Brain microvascular endothelial cell (primary cell): ENCODE data around the gene KDM3B.

Source experiments
- DNase-seq: peaks from one replicate; pipeline ENCODE4 v3.0.0-alpha.2; 2020
- H3K27ac ChIP-seq: fragments of 250-450 bp; sonication (Bioruptor Pico); 2 replicates; pipeline ENCODE4 v1.5.1; 2020; ENCODE audit warnings: mild to moderate bottlenecking, moderate library complexity
- H3K27me3 ChIP-seq: fragments of 250-450 bp; sonication (Bioruptor Pico); replicated peaks from 2 replicates; pipeline ENCODE4 v1.5.1; 2020; ENCODE audit warnings: mild to moderate bottlenecking
- H3K36me3 ChIP-seq: fragments of 250-450 bp; sonication (Bioruptor Pico); replicated peaks from 2 replicates; pipeline ENCODE4 v1.5.1; 2020; ENCODE audit warnings: mild to moderate bottlenecking
- H3K4me3 ChIP-seq: 2 replicates; pipeline ENCODE4 v1.5.1; 2011; ENCODE audit warnings: low read depth, mild to moderate bottlenecking, control low read depth, low read length, moderate library complexity
- CTCF ChIP-seq: IDR thresholded peaks from 2 replicates; pipeline ENCODE4 v1.5.1; 2011; ENCODE audit warnings: low read depth, mild to moderate bottlenecking, moderate library complexity, low read length, control low read depth, inconsistent platforms; ENCODE audit errors: missing control alignments
- in situ Hi-C: cut with HindIII; loops from 2 replicates; pipeline ENCODE4 v1.10.0; 2017; ENCODE audit warnings: low sequenced_read_pairs, low pct_ligation_motif_present

Gene KDM3B

GRCh38 chr5:138438724-138439476 lies 86.4 kb downstream of the KDM3B start, which contains the start of gene REEP2:
REEP2 (plus strand) TSS chr5:138439057; CDS start chr5:138439209, 152 bp downstream.
- no peaks in the 10 kb centered on the region for H3K27me3 ChIP-seq
- peak within 1 kb of the TSS; percentile 63 for H3K4me3 ChIP-seq
- H3K36me3 ChIP-seq: peaks cover 14% of the 10 kb centered on the region
- in situ Hi-C loops: no loop called here
- no peak for DNase-seq
- no peak for TF ChIP-seq CTCF
- no peak within 1 kb of the TSS for H3K27ac ChIP-seq

GRCh38 chr5:138439477-138440158 lies 87.1 kb downstream of the KDM3B start:
- Histone ChIP-seq H3K36me3 (peaks cover 11% of the 10 kb centered on the region), H3K27me3 (no peaks in the 10 kb centered on the region), H3K27ac (no peak overlapping the region), H3K4me3 (peak overlapping the region; percentile 63)
- in situ Hi-C loops: no loop called here
- no peak for DNase-seq
- TF ChIP-seq CTCF: no peak

GRCh38 chr5:138440159-138441073 lies 87.9 kb downstream of the KDM3B start:
- no peak overlapping the region for H3K27ac ChIP-seq
- no peaks in the 10 kb centered on the region for H3K27me3 ChIP-seq
- peaks cover 6% of the 10 kb centered on the region for H3K36me3 ChIP-seq
- H3K4me3 ChIP-seq: no peak overlapping the region
- no peak for DNase-seq
- no peak for TF ChIP-seq CTCF
- in situ Hi-C loops: no loop called here

- Histone ChIP-seq H3K27ac (no peak overlapping the region), H3K27me3 (no peaks in the 10 kb centered on the region), H3K4me3 (no peak overlapping the region), H3K36me3 (no peaks in the 10 kb centered on the region)
- no peak for TF ChIP-seq CTCF
- in situ Hi-C loops: no loop called here
- no peak for DNase-seq
Observed at GRCh38 chr5:138441221-138441620, 88.7 kb downstream of the KDM3B start.

GRCh38 chr5:138444078-138444773 lies 91.7 kb downstream of the KDM3B start:
- Histone ChIP-seq H3K27ac (no peak overlapping the region), H3K36me3 (no peaks in the 10 kb centered on the region), H3K27me3 (no peaks in the 10 kb centered on the region), H3K4me3 (no peak overlapping the region)
- no peak for DNase-seq
- TF ChIP-seq CTCF: no peak
- in situ Hi-C loops: no loop called here
